K562 (cell line): ENCODE data around the gene USP49. TPM values are rescaled to one million over a fixed set of nuclear protein-coding genes. Genes with fewer than 3 reads are reported as not detected.

ENCODE experiments used
- CHD4 ChIP-seq: fragments of 200-600 bp; sonication (generic); IDR thresholded peaks from 3 replicates; pipeline ENCODE4 v1.6.1; 2012; ENCODE audit warnings: low read depth, mild to moderate bottlenecking, mixed read lengths, low read length, inconsistent platforms; ENCODE audit not compliant: insufficient read depth, insufficient replicate concordance, poor library complexity, severe bottlenecking
- E2F3 ChIP-seq: fragments of 250-450 bp; sonication (Bioruptor Pico); IDR thresholded peaks from 2 replicates; pipeline ENCODE4 v1.4.0; 2020; ENCODE audit warnings: mild to moderate bottlenecking
- FIP1L1 ChIP-seq: fragments of 200-400 bp; formaldehyde crosslinking; IDR thresholded peaks from 2 replicates; pipeline ENCODE4 v1.6.1; 2018; ENCODE audit warnings: mild to moderate bottlenecking, low read depth, low read length; ENCODE audit not compliant: poor library complexity, severe bottlenecking
- FUS ChIP-seq: fragments of 200-400 bp; formaldehyde crosslinking; optimal IDR thresholded peaks from 2 replicates; pipeline ENCODE3; 2017; ENCODE audit warnings: low read depth, low read length
- HDAC2 ChIP-seq: fragments of 450-650 bp; IDR thresholded peaks from 2 replicates; pipeline ENCODE4 v1.6.1; 2016; ENCODE audit warnings: mild to moderate bottlenecking
- HNRNPH1 ChIP-seq: fragments of 200-400 bp; formaldehyde crosslinking; optimal IDR thresholded peaks from 2 replicates; pipeline ENCODE3; 2017; ENCODE audit warnings: low read depth, mild to moderate bottlenecking, low read length, moderate library complexity
- HNRNPL ChIP-seq: fragments of 200-400 bp; formaldehyde crosslinking; IDR thresholded peaks from 2 replicates; pipeline ENCODE4 v1.6.1; 2017; ENCODE audit warnings: low read depth, mild to moderate bottlenecking, low read length
- HNRNPUL1 ChIP-seq: fragments of 200-400 bp; formaldehyde crosslinking; IDR thresholded peaks from 2 replicates; pipeline ENCODE4 v1.6.1; 2017; ENCODE audit warnings: low read length
- KDM1A ChIP-seq, 2 experiments: fragments of 450-650 bp; IDR thresholded peaks; 2 replicates each; pipeline ENCODE4 v1.6.1; 2016; ENCODE audit warnings: mild to moderate bottlenecking in 2 of 2
- LCOR ChIP-seq: sonication (generic); formaldehyde crosslinking; IDR thresholded peaks from 2 replicates; pipeline ENCODE4 v1.8.0; 2022; ENCODE audit warnings: mild to moderate bottlenecking, missing genetic modification reagents
- MTA2 ChIP-seq: fragments of 450-650 bp; IDR thresholded peaks from 2 replicates; pipeline ENCODE4 v1.6.1; 2016; ENCODE audit warnings: low read depth
- NONO ChIP-seq, 2 experiments: fragments of 200-400 bp in 1 of 2; fragments of 450-650 bp in 1 of 2; formaldehyde crosslinking in 1 of 2; IDR thresholded peaks; 2 replicates each; pipeline ENCODE4 v1.6.1; 2017; ENCODE audit warnings: low read depth in 2 of 2, mild to moderate bottlenecking in 2 of 2, moderate library complexity in 2 of 2, low read length in 1 of 2
- POLR2G ChIP-seq: fragments of 200-400 bp; formaldehyde crosslinking; IDR thresholded peaks from 2 replicates; pipeline ENCODE4 v1.6.1; 2017; ENCODE audit warnings: low read depth, mild to moderate bottlenecking, antibody characterized with exemption, low read length, moderate library complexity
- POLR3A ChIP-seq: IDR thresholded peaks from 2 replicates; pipeline ENCODE4 v1.6.1; 2011; ENCODE audit warnings: borderline replicate concordance, mild to moderate bottlenecking, moderate library complexity; ENCODE audit not compliant: insufficient read length, insufficient read depth; ENCODE audit errors: extremely low read depth
- POLR3G ChIP-seq: IDR thresholded peaks from 2 replicates; pipeline ENCODE4 v1.6.1; 2011; ENCODE audit not compliant: insufficient read length, insufficient replicate concordance; ENCODE audit errors: extremely low read depth
- PRMT5 ChIP-seq: sonication (generic); formaldehyde crosslinking; IDR thresholded peaks from 2 replicates; pipeline ENCODE4 v1.5.0; 2020; ENCODE audit warnings: missing genetic modification reagents
- PTBP1 ChIP-seq: fragments of 200-400 bp; formaldehyde crosslinking; IDR thresholded peaks from 2 replicates; pipeline ENCODE4 v1.6.1; 2017; ENCODE audit warnings: low read depth, low read length
- RFX1 ChIP-seq: fragments of 450-650 bp; IDR thresholded peaks from 2 replicates; pipeline ENCODE4 v1.6.1; 2016; ENCODE audit warnings: mild to moderate bottlenecking, moderate library complexity
- SIN3A ChIP-seq, 2 experiments: fragments of 150-350 bp in 1 of 2; IDR thresholded peaks; 2 replicates each; pipeline ENCODE4 v1.6.1; 2011 to 2016; ENCODE audit warnings: borderline replicate concordance in 2 of 2, low read depth in 2 of 2, low read length in 2 of 2, mild to moderate bottlenecking in 2 of 2, moderate library complexity in 2 of 2; ENCODE audit not compliant: control insufficient read depth in 1 of 2
- SOX6 ChIP-seq: fragments of 450-650 bp; IDR thresholded peaks from 2 replicates; pipeline ENCODE4 v1.6.1; 2014; ENCODE audit warnings: mild to moderate bottlenecking
- STAT5B ChIP-seq: fragments of 250-450 bp; sonication (Bioruptor Pico); IDR thresholded peaks from 2 replicates; pipeline ENCODE4 v1.8.0; 2021; ENCODE audit warnings: mild to moderate bottlenecking, inconsistent platforms
- ZC3H8 ChIP-seq: fragments of 450-650 bp; IDR thresholded peaks from 2 replicates; pipeline ENCODE4 v1.6.1; 2017
- ZFP36 ChIP-seq: fragments of 150-350 bp; IDR thresholded peaks from 2 replicates; pipeline ENCODE4 v1.6.1; 2018; ENCODE audit warnings: low read length, low read depth; ENCODE audit not compliant: partially characterized antibody
- ZNF282 ChIP-seq: sonication (generic); formaldehyde crosslinking; IDR thresholded peaks from 2 replicates; pipeline ENCODE4 v1.8.1; 2023; ENCODE audit warnings: missing genetic modification reagents
- ZNF316 ChIP-seq: fragments of 450-650 bp; IDR thresholded peaks from 2 replicates; pipeline ENCODE4 v1.6.1; 2016
- ZNF764 ChIP-seq: fragments of 250-450 bp; sonication (Bioruptor Pico); IDR thresholded peaks from 2 replicates; pipeline ENCODE4 v1.4.0; 2020; ENCODE audit warnings: low read depth, mild to moderate bottlenecking, moderate library complexity
- polyA plus RNA-seq, 8 experiments: library from polyadenylated mRNA; depleted of rRNA in 4 of 8; stranded (reverse) in 5 of 8; unstranded in 3 of 8; fragments of >200 nt; fragmentation: Nextera tagmentation in 2 of 8; fragmentation: Illumina TruSeq in 1 of 8; extraction: Ambion mirVana in 2 of 8; extraction: Trizol in 1 of 8; gene quantifications; 2 replicates each; pipeline versions ENCODE4 v1.2.1 to v1.2.3, GENCODE V29; 2011 to 2014; ENCODE audit warnings: inconsistent platforms in 1 of 8, missing spikeins in 1 of 8
- total RNA-seq, 7 experiments: library from RNA; depleted of rRNA in 6 of 7; stranded (reverse); fragments of >200 nt in 6 of 7; fragmentation: Illumina TruSeq in 2 of 7; extraction: Trizol in 2 of 7; gene quantifications; 2 replicates each; pipeline versions ENCODE4 v1.2.1 to v1.2.3, GENCODE V29; 2011 to 2021; ENCODE audit warnings: low replicate concordance in 1 of 7
- TF ChIP-seq, protein P1 (sequence below): fragments of 250-450 bp; sonication (Bioruptor Pico); IDR thresholded peaks from 2 replicates; pipeline ENCODE4 v1.8.0; 2021; ENCODE audit warnings: mild to moderate bottlenecking, moderate library complexity

Gene USP49
- total and polyA plus RNA-seq, 9 of the 15 experiments (the other 6 are each of a cell fraction or from before 2014, with no cell fraction given): 1.0 to 9.9 (median 6.5) TPM

DNA sequence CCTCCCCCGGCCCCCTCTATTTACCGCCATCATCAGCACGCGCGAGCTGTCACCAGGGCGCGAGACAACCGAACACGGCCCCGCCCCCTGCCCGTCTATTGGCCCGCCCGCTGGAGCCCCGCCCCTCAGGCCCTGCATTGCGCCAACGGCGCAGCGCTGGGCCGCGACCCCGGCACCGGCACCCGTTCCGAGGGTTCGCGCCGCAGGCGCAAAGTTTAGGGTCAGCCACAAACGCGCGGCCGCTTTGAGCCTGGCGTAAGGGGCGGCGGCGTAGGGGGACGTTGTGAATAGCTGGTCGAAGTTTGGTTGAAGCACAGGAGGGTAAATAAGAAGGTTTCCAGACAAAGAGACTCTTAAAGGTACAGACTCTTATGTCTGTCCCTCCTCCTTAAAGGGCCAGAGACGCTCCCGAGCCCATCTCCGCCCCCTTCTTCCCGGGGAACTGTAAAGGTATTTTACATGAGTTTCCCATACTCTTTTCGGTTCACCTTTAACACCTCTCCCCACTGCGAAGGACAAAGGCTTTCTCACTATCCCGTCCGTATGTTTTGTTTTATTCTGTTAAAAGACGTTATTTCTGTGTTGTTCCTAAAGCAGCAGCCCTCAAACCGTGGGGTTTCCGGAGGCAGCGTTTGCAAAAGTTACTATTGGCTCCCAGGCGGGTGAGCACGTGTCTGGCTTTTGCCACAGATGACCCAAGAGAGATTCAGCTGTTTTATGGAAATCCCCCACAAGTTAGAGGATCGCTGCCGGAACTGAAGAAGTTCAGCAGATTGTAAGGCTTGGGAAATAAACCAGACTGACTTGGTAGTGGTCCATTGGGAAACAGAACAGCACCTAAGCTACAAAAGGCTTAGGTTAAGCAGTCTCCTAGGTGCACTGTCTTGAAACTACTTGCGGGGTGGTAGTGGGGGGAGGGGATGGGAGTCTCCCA, at the start of gene USP49 (continued):
- TF ChIP-seq FIP1L1 (no peak), HDAC2 (peak; percentile 71; the same call in 1 of the 2 replicates), LCOR (peak; percentile 61; the same call in 1 of the 2 replicates), PTBP1 (no peak), FUS (no peak), POLR3G (no peak), HNRNPL (no peak), POLR2G (peak; percentile 90), PRMT5 (CRISPR knock-in tag) (no peak), SIN3A (IDR thresholded peaks at IDR 0.05; ENCODE audit: borderline replicate concordance in 2 of 2, control insufficient read depth in 1 of 2, low read depth in 2 of 2, low read length in 2 of 2) (peak; percentile 61 to 91; a peak in 2 of 4 replicates), CHD4 (no peak), POLR3A (no peak), E2F3 (CRISPR knock-in tag) (no peak), ZNF764 (CRISPR knock-in tag) (no peak), ZFP36 (no peak), SOX6 (no peak; the same call in 1 of the 2 replicates), ZNF282 (CRISPR knock-in tag) (no peak), ZNF316 (no peak), STAT5B (CRISPR knock-in tag) (no peak), NONO (IDR thresholded peaks at IDR 0.05; ENCODE audit: low read depth in 2 of 2, low read length in 1 of 2) (no peak), MTA2 (no peak), HNRNPUL1 (no peak), RFX1 (no peak), HNRNPH1 (peak; percentile 53), ZC3H8 (no peak), KDM1A (IDR thresholded peaks at IDR 0.05) (no peak)
- TF ChIP-seq, protein P1, sequence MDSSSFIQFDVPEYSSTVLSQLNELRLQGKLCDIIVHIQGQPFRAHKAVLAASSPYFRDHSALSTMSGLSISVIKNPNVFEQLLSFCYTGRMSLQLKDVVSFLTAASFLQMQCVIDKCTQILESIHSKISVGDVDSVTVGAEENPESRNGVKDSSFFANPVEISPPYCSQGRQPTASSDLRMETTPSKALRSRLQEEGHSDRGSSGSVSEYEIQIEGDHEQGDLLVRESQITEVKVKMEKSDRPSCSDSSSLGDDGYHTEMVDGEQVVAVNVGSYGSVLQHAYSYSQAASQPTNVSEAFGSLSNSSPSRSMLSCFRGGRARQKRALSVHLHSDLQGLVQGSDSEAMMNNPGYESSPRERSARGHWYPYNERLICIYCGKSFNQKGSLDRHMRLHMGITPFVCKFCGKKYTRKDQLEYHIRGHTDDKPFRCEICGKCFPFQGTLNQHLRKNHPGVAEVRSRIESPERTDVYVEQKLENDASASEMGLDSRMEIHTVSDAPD (CRISPR knock-in tag): no peak
